HG03045 (cell line): Measurements from ENCODE around the gene NFIA.
"Not testable (repeated sequence)": the region's sequence is repeated elsewhere in the genome, so short reads cannot be mapped to it uniquely, and the experiment has no call there.

Source experiments
- ATAC-seq: cut with Tn5 transposase; IDR thresholded peaks from one replicate; pipeline ENCODE4 v1.9.1; 2021; ENCODE audit warnings: mild to moderate bottlenecking, moderate library complexity; ENCODE audit not compliant: unreplicated experiment

NFIA gene

GRCh38 chr1:61058483-61059245 lies 23.7 kb upstream of the NFIA start:
- no peak for ATAC-seq

DNA sequence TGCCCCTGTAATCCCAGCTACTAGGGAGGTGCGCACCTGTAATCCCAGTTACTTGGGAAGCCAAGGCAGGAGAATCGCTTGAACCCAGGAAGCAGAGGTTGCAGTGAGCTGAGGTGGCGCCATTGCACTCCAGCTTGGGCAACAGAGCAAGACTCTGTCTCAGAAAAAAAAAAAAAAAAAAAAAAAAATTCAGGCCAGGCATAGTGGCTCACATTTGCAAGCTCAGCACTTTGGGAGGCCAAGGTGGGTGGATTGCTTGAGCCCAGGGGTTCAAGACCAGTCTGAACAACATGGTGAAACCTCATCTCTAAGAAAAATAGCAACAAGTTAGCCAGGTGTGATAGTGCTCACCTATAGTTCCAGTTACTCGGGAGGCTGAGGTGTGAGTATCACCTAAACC lies 20.8 kb upstream of the NFIA start:
- not testable (repeated sequence) for ATAC-seq

- ATAC-seq: no peak
Observed at GRCh38 chr1:61064673-61065072, 17.7 kb upstream of the NFIA start.

DNA sequence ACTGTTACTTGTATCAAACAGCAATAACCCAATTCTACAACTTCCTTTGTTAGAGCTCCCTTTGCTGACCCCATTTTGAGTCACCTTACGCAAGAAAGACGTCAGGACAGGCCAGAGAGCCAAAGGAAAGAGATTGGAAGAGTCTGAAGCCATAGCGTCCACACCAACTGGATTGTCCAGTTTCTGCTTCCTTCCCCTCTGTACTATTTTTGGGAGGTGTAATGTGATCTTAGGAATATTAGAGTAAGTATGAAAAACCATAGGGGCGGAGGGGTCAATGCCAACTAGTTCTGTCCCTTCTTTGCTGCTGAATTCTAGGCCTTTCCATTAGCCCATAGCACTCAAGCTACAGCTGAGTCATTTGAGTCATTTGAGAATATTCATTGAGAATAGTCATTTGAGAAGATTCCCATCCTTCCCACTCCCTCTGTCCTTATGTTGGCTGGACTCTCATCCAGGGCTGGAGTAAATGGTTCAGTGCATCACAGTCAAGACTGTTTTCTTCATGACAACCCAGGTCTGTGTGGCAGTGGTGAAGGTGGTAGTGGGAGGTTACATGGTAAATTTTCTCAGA lies 14.8 kb upstream of the NFIA start:
- ATAC-seq: no peak

DNA sequence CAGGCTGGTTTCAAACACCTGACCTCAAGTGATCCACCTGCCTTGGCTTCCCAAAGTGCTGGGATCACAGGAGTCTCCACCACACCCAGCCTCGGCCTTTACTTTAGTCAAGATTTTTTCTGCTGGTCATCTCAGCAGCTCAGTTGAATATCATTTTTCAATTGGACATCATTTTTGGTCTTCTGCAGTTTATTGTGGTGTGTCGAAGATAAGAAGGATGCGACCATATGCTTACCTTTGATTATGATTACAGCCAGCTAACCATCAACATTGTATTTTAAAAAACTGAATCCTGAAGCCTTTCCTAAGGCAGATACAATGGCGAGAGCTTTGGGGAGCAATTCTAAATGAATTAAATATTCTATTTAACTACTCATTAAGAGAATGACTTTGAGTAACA lies 12.3 kb upstream of the NFIA start:
- ATAC-seq: no peak

- ATAC-seq: no peak
Observed at GRCh38 chr1:61071205-61072130, 10.9 kb upstream of the NFIA start.

- no peak for ATAC-seq
Observed at GRCh38 chr1:61073871-61074270, 8.5 kb upstream of the NFIA start.

DNA sequence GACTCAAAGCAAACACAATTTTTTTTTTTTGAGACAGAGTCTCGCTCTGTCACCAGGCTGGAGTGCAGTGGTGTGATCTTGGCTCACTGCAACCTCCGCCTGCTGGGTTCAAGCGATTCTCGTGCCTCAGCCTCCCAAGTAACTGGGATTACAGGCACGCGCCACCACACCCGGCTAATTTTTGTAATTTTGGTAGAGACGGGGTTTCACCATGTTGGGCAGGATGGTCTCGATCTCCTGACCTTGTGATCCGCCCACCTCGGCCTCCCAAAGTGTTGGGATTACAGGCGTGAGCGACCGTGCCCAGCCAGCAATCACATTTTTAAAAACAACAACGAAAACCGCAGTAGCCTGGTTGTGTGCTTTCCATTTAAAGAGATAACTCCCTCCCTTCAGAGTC lies 6.5 kb upstream of the NFIA start:
- not testable (repeated sequence) for ATAC-seq

DNA sequence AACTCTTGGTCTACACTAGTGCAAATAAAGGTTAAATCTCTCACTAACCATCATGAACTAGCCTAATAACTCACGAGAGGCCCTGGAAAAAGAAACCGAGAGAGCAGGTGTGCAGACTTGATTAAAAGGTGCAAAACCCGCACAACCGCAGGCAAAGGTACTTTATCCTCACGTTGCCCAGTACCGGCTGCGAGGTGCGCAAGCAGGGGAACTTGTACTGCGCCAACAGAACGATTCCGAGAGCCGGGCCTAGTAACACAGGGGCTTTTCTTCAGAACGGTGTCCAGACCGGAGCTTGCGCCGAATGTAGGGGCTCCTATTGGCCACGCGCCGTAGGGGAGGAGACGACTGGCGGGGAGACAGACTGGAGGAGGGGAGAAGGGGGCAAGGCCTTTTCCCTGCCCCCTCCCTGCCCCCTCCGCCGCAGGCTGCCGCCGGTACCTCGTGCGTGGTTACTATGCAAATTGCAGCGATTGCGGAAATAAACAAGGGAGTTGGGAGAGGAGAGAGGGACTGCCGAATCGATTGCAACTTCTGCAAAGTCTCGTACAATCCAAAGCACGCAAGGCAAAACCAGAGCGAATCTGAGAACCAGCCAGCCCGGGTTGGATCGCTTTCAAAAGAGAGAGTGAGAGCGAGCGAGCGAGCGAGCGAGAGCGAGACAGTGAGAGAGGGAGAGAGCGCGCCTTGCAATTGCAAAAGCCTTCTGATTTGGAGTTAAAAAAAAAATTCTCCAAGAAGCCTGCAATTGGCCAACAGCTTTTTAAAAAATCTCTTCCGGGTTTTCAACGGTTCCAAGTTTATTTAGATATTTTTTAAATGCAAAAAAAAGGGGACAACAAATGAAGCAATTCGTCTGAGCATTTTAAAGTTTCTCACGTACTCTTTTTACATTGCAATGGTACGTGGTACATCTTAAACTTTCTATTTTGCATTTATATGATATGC lies 5.4 kb upstream of the NFIA start:
- ATAC-seq: peak; percentile 87

DNA sequence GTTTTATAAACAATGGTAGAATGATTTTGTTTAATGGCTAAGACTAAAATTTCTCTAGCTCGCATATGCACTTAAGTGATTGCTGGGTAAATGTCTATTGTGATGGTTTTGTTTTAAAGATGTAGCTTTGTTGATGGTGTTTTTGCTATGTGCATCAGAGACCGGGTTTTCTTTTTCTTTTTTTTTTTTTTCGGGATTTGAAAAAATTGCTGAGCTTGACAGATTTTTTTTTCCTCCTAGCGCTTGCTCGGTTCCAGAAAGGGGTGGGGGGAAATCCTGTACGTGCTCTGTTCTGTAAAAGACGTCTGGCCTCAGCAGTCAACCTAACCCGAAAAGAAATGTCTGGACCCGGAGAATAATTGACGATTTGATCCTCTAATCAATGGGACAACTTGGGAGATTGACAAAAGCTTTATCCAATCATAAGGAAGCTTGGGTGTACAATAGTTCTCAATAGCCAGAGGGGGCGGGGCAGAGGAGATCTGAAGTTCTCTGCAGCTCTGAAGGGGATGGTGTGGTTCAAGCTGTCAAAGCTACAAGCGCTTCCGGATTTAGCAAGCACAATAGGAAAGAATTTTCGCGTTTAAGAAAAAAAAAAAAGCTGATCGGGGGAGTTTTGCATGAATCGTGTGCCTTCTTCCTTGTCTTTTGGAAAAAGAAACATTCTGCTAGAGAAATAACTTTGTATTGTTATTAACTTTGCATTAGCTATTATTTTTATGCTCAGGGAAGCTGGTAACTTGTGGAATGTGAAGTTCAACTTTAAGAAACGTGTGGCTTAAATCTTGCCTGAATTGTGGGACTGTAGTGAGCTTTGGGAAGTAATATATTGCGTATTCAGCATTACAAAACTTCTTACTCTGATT lies 4.5 kb upstream of the NFIA start:
- peak; percentile 43 for ATAC-seq

DNA sequence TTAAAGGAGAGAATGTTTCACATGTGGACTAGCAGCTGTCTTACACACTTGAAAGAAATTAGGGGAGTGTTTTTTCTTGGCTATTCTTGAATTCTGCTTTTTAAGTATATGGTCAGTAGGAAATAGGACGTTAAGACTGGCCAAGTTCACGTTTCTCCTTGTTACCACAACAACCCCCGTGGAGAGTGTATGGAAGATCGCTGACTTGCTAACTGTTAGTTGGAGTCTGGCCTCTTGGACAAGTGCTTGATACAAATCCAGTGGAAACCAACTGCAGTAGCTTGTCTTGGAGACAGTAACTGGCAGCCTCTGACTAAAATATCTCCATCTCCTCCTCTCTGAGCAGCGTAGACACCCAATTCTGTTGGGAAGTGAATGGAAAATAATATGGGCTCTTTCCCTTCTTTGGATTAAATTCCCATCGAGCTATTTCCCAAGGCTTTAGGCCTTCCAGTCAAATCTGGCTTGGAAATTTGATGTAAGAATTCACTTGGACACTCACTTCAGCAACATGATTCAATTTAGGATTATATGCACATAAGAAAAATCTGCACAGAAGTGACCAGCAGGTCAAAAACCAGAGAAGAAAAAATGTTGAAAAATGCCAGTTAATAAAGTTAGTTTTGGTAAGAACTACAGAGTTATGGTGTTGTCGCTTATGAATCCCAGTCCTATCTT lies 3.6 kb upstream of the NFIA start:
- no peak for ATAC-seq

GRCh38 chr1:61079296-61079897 lies 3.0 kb upstream of the NFIA start:
- no peak for ATAC-seq

GRCh38 chr1:61079898-61080336 lies 2.4 kb upstream of the NFIA start:
- ATAC-seq: no peak

DNA sequence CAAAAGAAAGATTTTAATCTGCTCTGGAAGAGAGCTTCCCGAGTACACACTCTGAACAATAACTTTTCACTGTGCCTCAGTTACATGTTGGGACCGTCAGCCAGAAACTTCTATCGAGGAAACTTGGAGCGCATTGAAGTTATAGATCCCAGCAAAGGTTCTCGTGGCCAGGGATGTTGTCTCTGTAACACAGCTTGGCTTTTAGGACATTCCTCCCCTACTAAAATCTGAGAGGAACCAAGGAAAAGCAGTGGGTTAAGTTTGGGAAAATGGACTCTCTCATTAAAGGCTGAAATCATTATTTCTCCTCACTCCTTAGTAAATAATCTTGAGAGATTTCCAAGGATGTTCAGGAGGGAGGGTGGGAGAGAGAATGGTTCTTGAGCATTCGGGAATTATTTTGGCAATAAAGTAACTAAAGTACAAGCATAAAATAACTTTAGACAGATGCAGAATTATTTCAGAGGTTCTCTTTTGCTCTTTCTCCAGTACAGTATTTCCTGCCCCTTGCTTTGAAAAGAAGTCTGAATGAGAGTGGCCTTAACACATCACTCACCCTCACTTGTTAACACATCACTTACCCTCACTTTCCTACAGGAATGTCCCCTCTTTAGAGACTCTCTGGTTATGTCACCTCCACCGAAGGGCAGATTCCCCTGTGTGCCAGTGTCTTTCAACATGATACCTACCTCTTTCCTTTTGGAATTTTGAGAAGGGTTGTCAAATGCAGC lies 1.8 kb upstream of the NFIA start:
- ATAC-seq: no peak

DNA sequence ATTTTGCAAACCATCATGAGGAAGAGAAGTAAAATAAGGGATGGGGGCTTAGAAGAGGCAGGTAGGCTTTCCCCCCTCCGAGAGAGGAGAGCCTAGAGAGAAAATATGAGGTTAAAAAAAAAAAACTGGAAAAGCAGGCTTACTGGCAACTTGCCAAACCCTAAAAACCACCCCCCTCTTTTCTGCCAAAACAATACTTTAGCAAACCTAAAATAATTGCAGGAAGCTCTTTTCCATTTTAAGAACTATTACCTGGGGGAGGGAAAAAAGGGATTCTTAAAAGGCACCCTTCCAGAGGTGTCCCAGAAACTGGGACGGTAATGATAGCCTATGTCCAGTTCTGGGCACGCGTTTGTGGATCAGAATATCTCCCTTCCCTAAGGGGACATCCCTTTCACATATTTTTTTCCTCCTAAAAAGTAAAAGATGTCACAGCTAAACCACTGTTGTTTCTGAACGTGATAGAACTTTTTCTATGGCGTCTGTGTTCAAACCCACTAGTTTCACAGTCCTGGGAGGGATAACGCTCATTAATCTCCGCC lies 1.1 kb upstream of the NFIA start:
- no peak for ATAC-seq

- ATAC-seq: no peak
Observed at GRCh38 chr1:61081686-61082310, 563 bp upstream of the NFIA start.
